T-cell (primary cell): ENCODE measurements around the gene ATP5F1C. TPM values are rescaled to one million over a fixed set of nuclear protein-coding genes. Genes with fewer than 3 reads are reported as not detected.
A peak's percentile ranks its signal among the peaks of the same experiment; 100 is the strongest.

Experiments used
- ATAC-seq, 4 experiments: fragments of 200-7000 bp in 3 of 4; fragments of 150-1000 bp in 1 of 4; cut with Tn5 transposase; replicated peaks in 1 of 4; 1 replicate in 3 of 4; 2 replicates in 1 of 4; pipeline ENCODE4 v1.10.0; 2021; ENCODE audit warnings: moderate library complexity in 3 of 4, mild to moderate bottlenecking in 2 of 4, moderate number of reproducible peaks in 1 of 4
- CTCF ChIA-PET, 2 donors: fragments of 300-600 bp; sonication (Branson Sonifier 250); formaldehyde crosslinking; loops; one replicate each; lab custom pipeline; 2022; ENCODE audit warnings: antibody characterized with exemption in 2 of 2; lab: Charles Lee
- POLR2A ChIA-PET, 2 donors: fragments of 300-600 bp; sonication (Branson Sonifier 250); formaldehyde crosslinking; loops; one replicate each; lab custom pipeline; 2022; ENCODE audit warnings: antibody characterized with exemption in 2 of 2; lab: Charles Lee
- DNase-seq, 35 experiments: peaks; one replicate each; pipeline versions ENCODE4 v3.0.0 to v3.0.0-alpha.2; 2013 to 2023
- H3K27ac ChIP-seq: one replicate; pipeline ENCODE4 v1.5.1; 2013; ENCODE audit warnings: low read length
- H3K27me3 ChIP-seq, 2 experiments: replicated peaks in 1 of 2; 1 replicate in 1 of 2; 2 replicates in 1 of 2; pipeline versions ENCODE4 v1.6.1 to v1.7.0; 2013; ENCODE audit warnings: low read length in 1 of 2, mixed read lengths in 1 of 2; ENCODE audit not compliant: control insufficient read depth in 2 of 2, insufficient read depth in 2 of 2; ENCODE audit errors: extremely low read depth in 1 of 2
- H3K36me3 ChIP-seq, 2 donors: 1 replicate in 1 of 2; 2 replicates in 1 of 2; pipeline versions ENCODE4 v1.6.1 to v1.7.0; 2013; ENCODE audit warnings: low read length in 1 of 2; ENCODE audit not compliant: control insufficient read depth in 2 of 2, insufficient read depth in 1 of 2; ENCODE audit errors: extremely low read depth in 1 of 2
- H3K4me1 ChIP-seq, 2 experiments: 1 replicate in 1 of 2; 2 replicates in 1 of 2; pipeline versions ENCODE4 v1.6.1 to v1.7.0; 2013; ENCODE audit warnings: low read length in 2 of 2, mixed read lengths in 1 of 2; ENCODE audit not compliant: insufficient read depth in 2 of 2, control insufficient read depth in 1 of 2; ENCODE audit errors: extremely low read depth in 1 of 2
- H3K4me3 ChIP-seq, 2 donors: 1 replicate in 1 of 2; 2 replicates in 1 of 2; pipeline versions ENCODE4 v1.5.1 to v1.7.0; 2013; ENCODE audit warnings: mild to moderate bottlenecking in 2 of 2, low read length in 1 of 2, moderate library complexity in 1 of 2; ENCODE audit not compliant: control insufficient read depth in 1 of 2; ENCODE audit errors: extremely low read depth in 1 of 2
- H3K9me3 ChIP-seq: 2 replicates; pipeline ENCODE4 v1.7.0; 2013
- H3K27ac Mint-ChIP-seq, 2 donors: one replicate each; pipeline ENCODE4 v1.8.0; 2020 to 2021; ENCODE audit warnings: mild to moderate bottlenecking in 2 of 2, mixed read lengths in 2 of 2
- H3K27me3 Mint-ChIP-seq, 2 donors: one replicate each; pipeline ENCODE4 v1.8.0; 2021 to 2022; ENCODE audit warnings: mixed read lengths in 2 of 2
- H3K36me3 Mint-ChIP-seq: one replicate; pipeline ENCODE4 v1.8.0; 2021; ENCODE audit warnings: mixed read lengths
- H3K4me1 Mint-ChIP-seq, 3 donors: one replicate each; pipeline ENCODE4 v1.8.0; 2020 to 2022; ENCODE audit warnings: mixed read lengths in 3 of 3, mild to moderate bottlenecking in 1 of 3
- H3K4me3 Mint-ChIP-seq, 3 donors: one replicate each; pipeline ENCODE4 v1.8.0; 2020 to 2022; ENCODE audit warnings: mild to moderate bottlenecking in 3 of 3, mixed read lengths in 3 of 3, moderate library complexity in 3 of 3
- H3K9me3 Mint-ChIP-seq, 3 donors: one replicate each; pipeline ENCODE4 v1.8.0; 2020 to 2022; ENCODE audit warnings: mixed read lengths in 3 of 3
- WGBS: methylation state at CpG from one replicate; pipeline ENCODE4 v1.1.5; 2013; ENCODE audit warnings: missing lambda C conversion rate; ENCODE audit not compliant: insufficient coverage; 5-methylcytosine and 5-hydroxymethylcytosine counted together
- total RNA-seq, 35 experiments: library from RNA in 6 of 35; stranded (reverse) in 6 of 35; fragments of 120-200 nt in 1 of 35; gene quantifications; one replicate each; pipeline versions ENCODE4 v1.2.1 to v1.2.4 and lab custom pipeline; 2013 to 2026

ATP5F1C gene
- total RNA-seq, 5 donors from 2014 or later (not counting 1 experiment from before 2014, with no cell fraction given), result 94.4 to 132 (median 111) TPM

DNA sequence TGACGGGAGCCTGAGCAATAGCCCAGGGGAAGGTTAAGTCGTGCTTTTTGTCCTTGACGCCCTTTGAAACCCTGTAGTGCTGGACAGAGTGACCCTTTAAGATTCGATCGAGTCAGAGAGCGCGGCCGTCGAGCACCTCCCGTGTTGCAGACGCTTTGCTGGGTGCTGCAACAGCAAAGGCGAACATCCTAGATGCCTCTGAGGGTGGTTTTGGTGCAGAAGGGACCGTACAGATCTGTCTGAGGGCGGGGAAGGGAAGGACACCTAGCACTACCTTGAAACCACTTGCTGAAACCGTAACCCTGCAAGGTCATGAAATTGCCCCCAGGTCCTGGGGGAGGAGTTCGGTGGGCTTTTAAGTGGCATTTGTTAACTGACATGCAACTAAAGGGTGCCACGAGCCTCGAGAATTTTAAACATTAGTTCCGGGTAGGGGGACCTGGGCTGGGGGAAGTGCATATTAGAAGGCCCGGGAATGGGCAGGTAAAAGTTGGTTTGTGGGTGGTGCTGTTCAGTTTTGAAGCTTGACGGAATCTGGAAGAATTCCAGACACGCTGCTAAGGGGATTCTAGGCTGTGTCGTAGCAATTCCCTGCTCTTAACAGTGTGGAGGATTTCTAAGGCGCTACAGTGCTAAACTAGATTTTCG lies 786 bp downstream of the ATP5F1C start:
- H3K27me3 Mint-ChIP-seq, result no peaks in the 10 kb centered on the region
- H3K4me3 Mint-ChIP-seq, result no peak overlapping the region
- CTCF ChIA-PET, result interaction anchor here in 1 of 2 donors (1.2 to 1.8 kb wide), 3 partner anchors 29 to 263 kb away, joined by 3 to 13 read pairs (median 6); partner anchors contain the start of gene TAF3
- H3K9me3 ChIP-seq, result no peaks in the 10 kb centered on the region
- peaks cover 28% of the 10 kb centered on the region for H3K36me3 Mint-ChIP-seq
- H3K9me3 Mint-ChIP-seq, result no peaks in the 10 kb centered on the region
- H3K27ac ChIP-seq, result peak overlapping the region; percentile 57
- POLR2A ChIA-PET, result interaction anchor here (1.0 to 3.4 kb wide), 4 partner anchors 14 to 30 kb away, joined by 3 to 23 read pairs (median 6); partner anchors contain the start of gene TAF3 (in 2 of the 2)
- peak in 1 of 4 experiments; percentile 4 for ATAC-seq
- WGBS, result 3% methylated on average over 23 of the region's 25 CpGs
- H3K4me3 ChIP-seq, result peak overlapping the region; percentile 86 to 93
- DNase-seq, result peak in 4 of 35 experiments; percentile 2 to 11 (median 5)
- peaks cover 48 to 74% (median 71%) of the 10 kb centered on the region in 3 donors for H3K4me1 Mint-ChIP-seq
- H3K27me3 ChIP-seq, result no peaks in the 10 kb centered on the region
- peak overlapping the region in 1 of 2 donors; percentile 86 for H3K27ac Mint-ChIP-seq
- peaks cover 22 to 25% of the 10 kb centered on the region in 2 experiments for H3K4me1 ChIP-seq
- H3K36me3 ChIP-seq, result peaks cover 0 to 16% of the 10 kb centered on the region in 2 donors

DNA sequence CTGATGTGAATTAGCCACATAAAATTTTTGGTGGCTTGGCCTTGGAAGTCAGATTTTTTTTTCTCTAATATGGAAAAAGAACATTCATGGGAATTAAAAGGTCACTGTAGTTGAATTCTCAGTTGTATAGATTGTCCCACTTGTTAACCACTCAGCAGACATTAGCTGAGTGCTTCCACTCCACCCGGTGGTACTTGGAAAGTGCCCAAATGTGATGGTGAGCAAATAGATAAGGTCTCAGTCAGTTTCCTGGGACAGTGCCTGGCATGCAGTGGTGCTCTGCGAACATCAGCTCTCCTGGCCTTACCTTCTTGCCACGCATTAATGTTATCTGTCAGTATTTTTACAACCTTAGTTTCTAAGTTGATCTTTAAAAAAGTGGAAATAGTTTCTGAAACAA lies 1.4 kb downstream of the ATP5F1C start:
- Histone ChIP-seq H3K4me1 (peaks cover 24 to 25% of the 10 kb centered on the region in 2 experiments), H3K36me3 (peaks cover 0 to 16% of the 10 kb centered on the region in 2 donors), H3K27me3 (no peaks in the 10 kb centered on the region), H3K4me3 (no peak overlapping the region), H3K27ac (no peak overlapping the region), H3K9me3 (no peaks in the 10 kb centered on the region)
- ATAC-seq, result no peak
- Mint-ChIP-seq H3K27ac (no peak overlapping the region), H3K36me3 (peaks cover 28% of the 10 kb centered on the region), H3K27me3 (no peaks in the 10 kb centered on the region), H3K4me3 (no peak overlapping the region), H3K9me3 (no peaks in the 10 kb centered on the region), H3K4me1 (peaks cover 55 to 76% (median 72%) of the 10 kb centered on the region in 3 donors)
- POLR2A ChIA-PET, result interaction anchor here in 1 of 2 donors (0.7 kb wide), 1 partner anchor 28 kb away, joined by 5 read pairs; no protein-coding TSS in a partner anchor
- DNase-seq, result peak in 1 of 35 experiments; percentile 4
- no CpG with 5 or more reads among the region's 3 CpGs for WGBS
- CTCF ChIA-PET, result interaction anchor here in 1 of 2 donors (1.2 kb wide), 1 partner anchor 31 kb away, joined by 3 read pairs; no protein-coding TSS in a partner anchor

GRCh38 chr10:7792541-7792940 lies 4.6 kb downstream of the ATP5F1C start:
- H3K27me3 Mint-ChIP-seq, result no peaks in the 10 kb centered on the region
- Histone ChIP-seq H3K27ac (no peak overlapping the region), H3K4me1 (peaks cover 15 to 18% of the 10 kb centered on the region in 2 experiments), H3K4me3 (no peak overlapping the region), H3K36me3 (peaks cover 0 to 29% of the 10 kb centered on the region in 2 donors), H3K9me3 (no peaks in the 10 kb centered on the region), H3K27me3 (no peaks in the 10 kb centered on the region)
- peak overlapping the region in 1 of 2 donors; percentile 13 for H3K27ac Mint-ChIP-seq
- POLR2A ChIA-PET, result interaction anchor here in 1 of 2 donors (1.2 kb wide), 1 partner anchor 26 kb away, joined by 3 read pairs; the partner anchor contains the start of gene TAF3
- no peak for ATAC-seq
- H3K36me3 Mint-ChIP-seq, result peaks cover 41% of the 10 kb centered on the region
- H3K4me1 Mint-ChIP-seq, result peaks cover 72 to 83% (median 82%) of the 10 kb centered on the region in 3 donors
- no peak for DNase-seq
- CTCF ChIA-PET, result interaction anchor here (0.6 to 1.5 kb wide), 4 partner anchors 13 to 267 kb away, joined by 4 read pairs; no protein-coding TSS in a partner anchor
- no peaks in the 10 kb centered on the region for H3K9me3 Mint-ChIP-seq
- WGBS, result no CpG with 5 or more reads among the region's 1 CpG
- H3K4me3 Mint-ChIP-seq, result peak overlapping the region in 1 of 3 donors; percentile 22

DNA sequence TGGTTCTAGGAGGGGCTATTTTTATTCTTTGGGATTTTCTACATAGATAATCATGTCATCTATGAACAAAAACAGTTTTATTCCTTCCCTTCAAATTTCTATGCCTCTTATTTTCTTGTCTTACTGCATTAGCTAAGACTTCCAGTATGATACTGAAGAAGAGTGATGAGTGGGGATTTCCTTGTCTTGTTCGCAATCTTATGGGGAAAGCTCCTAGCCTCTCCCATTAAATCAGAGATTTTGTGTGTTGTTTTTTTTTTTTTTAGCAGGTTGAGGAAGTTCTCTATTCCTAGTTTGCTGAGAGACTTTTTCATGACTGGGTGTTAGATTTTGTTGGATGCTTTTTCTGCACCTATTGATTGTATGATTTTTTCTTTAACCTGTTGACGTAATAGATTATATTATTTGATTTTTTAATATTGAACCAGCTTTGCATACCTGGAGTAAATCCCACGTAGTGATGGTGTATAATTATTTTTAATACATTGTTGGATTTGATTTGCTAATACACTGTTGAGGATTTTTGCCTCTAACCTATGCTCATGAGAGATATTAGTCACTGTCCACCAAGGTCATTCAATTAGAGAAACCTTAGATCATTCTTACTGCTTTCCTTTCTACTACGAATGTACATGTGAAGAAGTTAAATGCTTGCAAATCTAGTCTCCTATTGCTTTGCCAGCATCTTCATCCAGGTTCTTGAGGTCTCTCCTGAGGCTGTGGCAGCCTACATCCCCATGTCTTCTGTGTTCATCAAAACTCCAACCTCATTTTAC lies 6.5 kb downstream of the ATP5F1C start:
- Histone ChIP-seq H3K4me1 (peaks cover 8 to 9% of the 10 kb centered on the region in 2 experiments), H3K4me3 (no peak overlapping the region), H3K27me3 (no peaks in the 10 kb centered on the region), H3K9me3 (no peaks in the 10 kb centered on the region), H3K27ac (no peak overlapping the region), H3K36me3 (peaks cover 0 to 44% of the 10 kb centered on the region in 2 donors)
- POLR2A ChIA-PET, result interaction anchor here in 1 of 2 donors (0.7 kb wide), 1 partner anchor 24 kb away, joined by 3 read pairs; the partner anchor contains the start of gene TAF3
- Mint-ChIP-seq H3K4me3 (no peak overlapping the region), H3K36me3 (peaks cover 48% of the 10 kb centered on the region), H3K9me3 (no peaks in the 10 kb centered on the region), H3K4me1 (peaks cover 61 to 74% (median 73%) of the 10 kb centered on the region in 3 donors), H3K27me3 (no peaks in the 10 kb centered on the region), H3K27ac (no peak overlapping the region)
- DNase-seq (no peak), ATAC-seq (no peak)
- CTCF ChIA-PET, result interaction anchor here in 1 of 2 donors (0.7 kb wide), 1 partner anchor 8 kb away, joined by 3 read pairs; no protein-coding TSS in a partner anchor
- no CpG with 5 or more reads among the region's 4 CpGs for WGBS

DNA sequence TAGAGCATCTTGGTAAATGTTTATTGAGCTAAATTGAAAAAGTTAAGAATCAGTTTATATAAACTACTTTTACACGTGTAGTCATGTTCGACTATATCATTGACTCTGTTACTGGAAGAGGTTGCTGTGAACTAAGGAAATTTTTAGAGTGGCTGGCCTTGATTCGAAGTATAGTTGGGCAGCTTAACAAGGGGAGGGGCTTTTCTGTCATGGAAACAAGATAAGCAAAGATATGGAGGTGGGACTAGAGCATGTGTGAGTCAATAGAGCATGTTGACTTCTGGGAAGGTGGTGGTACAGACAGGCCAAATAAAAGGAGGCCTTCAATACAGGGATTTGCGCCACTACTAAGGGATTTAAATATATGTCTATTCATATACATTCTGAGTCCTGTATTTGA lies 7.6 kb downstream of the ATP5F1C start:
- H3K27me3 Mint-ChIP-seq, result no peaks in the 10 kb centered on the region
- Histone ChIP-seq H3K27me3 (no peaks in the 10 kb centered on the region), H3K9me3 (no peaks in the 10 kb centered on the region), H3K27ac (no peak overlapping the region), H3K4me1 (peaks cover 6 to 7% of the 10 kb centered on the region in 2 experiments), H3K4me3 (no peak overlapping the region), H3K36me3 (peaks cover 0 to 52% of the 10 kb centered on the region in 2 donors)
- peaks cover 54% of the 10 kb centered on the region for H3K36me3 Mint-ChIP-seq
- ChIA-PET CTCF (interaction anchor here in 1 of 2 donors (0.7 kb wide), 1 partner anchor 21 kb away, joined by 3 read pairs; no protein-coding TSS in a partner anchor), POLR2A (interaction anchor here in 1 of 2 donors (0.6 kb wide), 1 partner anchor 399 kb away, joined by 3 read pairs; no protein-coding TSS in a partner anchor)
- H3K9me3 Mint-ChIP-seq, result no peaks in the 10 kb centered on the region
- DNase-seq (no peak), ATAC-seq (no peak)
- H3K27ac Mint-ChIP-seq, result peak overlapping the region in 1 of 2 donors; percentile 49
- 63% methylated on average over 1 of the region's 4 CpGs for WGBS
- no peak overlapping the region for H3K4me3 Mint-ChIP-seq
- peaks cover 51 to 65% (median 63%) of the 10 kb centered on the region in 3 donors for H3K4me1 Mint-ChIP-seq
